Kidney capillary endothelial cell (primary cell): Measurements from ENCODE around the gene SCPEP1.
"Not testable (repeated sequence)": the region's sequence is repeated elsewhere in the genome, so short reads cannot be mapped to it uniquely, and the experiment has no call there.

Source experiments
- DNase-seq: peaks from one replicate; pipeline ENCODE4 v3.0.0-alpha.2; 2018; ENCODE audit warnings: low spot score

SCPEP1 gene

GRCh38 chr17:56965681-56966080 is 12.2 kb upstream of the SCPEP1 start:
- not testable (repeated sequence) for DNase-seq

GRCh38 chr17:56966338-56966737 is 11.6 kb upstream of the SCPEP1 start:
- no peak for DNase-seq

- no peak for DNase-seq
These were observed 7.0 kb upstream of the SCPEP1 start for GRCh38 chr17:56970974-56971373.

DNA sequence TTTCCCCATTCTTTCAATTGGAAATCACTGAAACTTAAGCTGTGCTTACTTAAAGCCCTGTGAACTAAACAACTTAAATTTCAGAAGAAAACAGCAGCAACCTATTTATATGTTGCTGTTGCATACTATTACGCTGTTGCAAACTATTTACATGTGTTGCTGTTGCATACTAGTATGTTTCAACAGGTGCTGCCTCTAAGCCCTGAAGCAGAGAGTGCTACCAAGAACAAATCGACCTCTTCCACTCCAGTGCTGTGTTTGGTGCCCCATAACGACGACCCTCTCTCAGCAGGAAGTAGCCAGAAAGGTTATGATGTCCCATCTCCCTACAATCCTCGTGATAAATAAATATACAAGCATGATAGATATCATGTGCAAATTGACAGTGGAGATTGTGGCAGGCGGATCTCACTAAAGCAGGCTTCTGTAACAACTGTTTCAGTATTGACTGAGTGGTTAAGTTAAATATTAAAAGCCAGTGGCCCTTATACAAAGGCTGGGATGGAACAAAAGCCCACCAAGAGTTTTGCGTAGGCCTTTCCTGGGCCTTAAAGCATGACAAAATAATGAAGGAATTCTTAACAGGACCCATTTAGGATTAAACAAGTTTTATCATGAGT is 5.7 kb upstream of the SCPEP1 start:
- DNase-seq, result no peak

DNA sequence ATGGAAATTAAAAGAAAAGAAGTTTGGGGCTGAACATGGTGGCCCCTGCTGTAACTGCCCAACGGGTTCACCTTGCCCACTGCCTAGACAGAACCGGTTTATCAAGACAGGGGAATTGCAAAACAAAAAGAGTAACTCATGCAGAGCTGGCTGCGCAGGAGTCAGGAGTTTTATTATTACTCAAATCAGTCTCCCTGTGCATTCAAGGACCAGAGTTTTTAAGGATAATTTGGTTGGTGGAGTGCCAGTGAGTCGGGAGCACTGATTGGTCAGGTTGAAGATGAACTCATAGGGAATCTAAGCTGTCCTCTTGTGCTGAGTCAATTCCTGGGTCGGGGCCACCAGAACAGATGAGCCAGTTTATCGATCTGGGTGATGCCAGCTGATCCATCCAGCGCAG is 4.4 kb upstream of the SCPEP1 start:
- DNase-seq, result no peak

- no peak for DNase-seq
These were observed 3.9 kb upstream of the SCPEP1 start for GRCh38 chr17:56974055-56974454.

DNA sequence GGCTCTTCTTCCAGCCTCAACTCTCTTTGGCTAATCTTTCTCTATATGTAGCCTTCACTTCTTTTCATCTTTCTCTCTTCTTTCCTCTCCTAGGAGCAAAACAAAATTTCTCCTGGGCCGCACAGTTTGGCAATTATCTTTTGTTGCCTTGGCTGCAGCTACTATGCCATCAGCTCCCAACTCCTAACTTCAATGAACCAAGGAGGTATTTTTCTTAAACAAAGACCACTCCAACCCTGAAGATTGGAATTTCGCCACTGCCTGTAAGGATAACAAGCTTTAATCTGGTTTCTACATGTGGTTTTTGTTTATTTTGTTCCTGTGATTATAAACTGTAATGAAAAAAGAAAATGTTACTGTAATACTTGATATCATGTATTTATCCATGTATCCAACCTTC is 2.3 kb upstream of the SCPEP1 start:
- no peak for DNase-seq

DNA sequence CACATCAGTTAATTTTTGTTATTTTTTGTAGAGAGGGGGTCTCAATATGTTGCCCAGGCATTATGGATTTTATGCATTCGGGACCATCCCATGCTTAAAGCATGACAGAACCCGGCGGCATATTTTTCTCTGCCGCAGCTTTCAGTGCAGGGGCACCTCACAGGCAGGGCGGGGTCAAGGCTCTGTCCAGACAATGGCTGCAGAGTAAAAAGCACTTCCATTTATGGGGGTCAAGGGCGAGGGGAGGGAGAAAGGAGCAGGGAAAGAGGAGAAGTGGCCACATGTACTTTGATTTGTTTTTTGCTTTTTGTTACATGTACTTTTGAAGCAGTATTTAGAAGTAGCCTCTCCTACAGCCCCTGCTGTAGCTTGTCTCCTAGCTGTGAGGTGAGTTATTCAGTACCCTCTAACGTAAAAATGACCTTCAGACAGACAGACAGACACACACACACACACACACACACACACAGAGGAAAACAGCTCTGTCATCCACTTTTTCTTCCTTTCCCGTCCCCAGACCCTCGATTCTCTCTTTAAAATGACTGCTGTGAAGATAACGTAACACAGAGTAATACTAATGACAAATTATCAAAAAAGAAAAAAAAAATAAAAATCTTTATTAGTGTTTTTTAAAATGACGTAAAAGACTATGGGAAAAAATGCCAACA is 856 bp upstream of the SCPEP1 start:
- no peak for DNase-seq

GRCh38 chr17:56978441-56979090 is 635 bp downstream of the SCPEP1 start:
- no peak for DNase-seq

DNA sequence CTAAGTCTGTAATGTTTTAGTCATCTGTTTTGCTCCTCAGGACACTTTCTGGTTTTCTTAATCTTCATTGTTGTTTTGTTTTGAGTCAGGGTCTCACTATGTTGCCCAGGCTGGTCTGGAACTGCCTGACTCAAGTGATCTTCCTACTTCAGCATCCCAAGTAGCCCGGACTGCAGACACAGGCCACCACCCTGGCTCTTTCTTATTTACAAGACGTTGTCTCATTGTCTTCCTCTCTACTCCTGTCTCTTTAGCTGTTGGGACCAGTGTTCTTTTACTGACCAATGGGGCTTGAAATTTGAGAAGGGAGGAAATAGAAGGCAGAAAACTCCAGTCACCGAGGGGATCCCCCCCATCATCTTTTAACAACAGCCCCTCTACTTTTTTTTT is 1.2 kb downstream of the SCPEP1 start:
- no peak for DNase-seq

DNA sequence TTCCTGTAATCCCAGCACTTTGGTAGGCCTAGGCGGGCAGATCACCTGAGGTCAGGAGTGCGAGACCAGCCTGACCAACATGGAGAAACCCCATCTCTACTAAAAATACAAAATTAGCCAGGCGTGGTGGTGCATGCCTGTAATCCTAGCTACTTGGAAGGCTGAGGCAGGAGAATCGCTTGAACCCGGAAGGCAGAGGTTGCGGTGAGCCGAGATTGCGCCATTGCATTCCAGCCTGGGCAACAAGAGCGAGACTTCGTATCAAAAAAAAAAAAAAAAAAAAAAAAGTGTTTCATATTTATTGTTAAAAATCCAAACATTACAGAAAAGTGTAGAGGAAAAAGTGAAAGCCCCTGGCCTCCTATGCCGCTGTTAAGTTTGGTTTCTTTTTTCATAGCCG is 2.6 kb downstream of the SCPEP1 start:
- not testable (repeated sequence) for DNase-seq

GRCh38 chr17:56982312-56982711 is 4.4 kb downstream of the SCPEP1 start:
- DNase-seq, result no peak

GRCh38 chr17:56983366-56983765 is 5.4 kb downstream of the SCPEP1 start:
- DNase-seq, result no peak

- no peak for DNase-seq
These were observed 7.6 kb downstream of the SCPEP1 start for GRCh38 chr17:56985371-56986162.

- DNase-seq, result no peak
These were observed 9.4 kb downstream of the SCPEP1 start for GRCh38 chr17:56987283-56987834.

- no peak for DNase-seq
These were observed 11.1 kb downstream of the SCPEP1 start for GRCh38 chr17:56988901-56989572.

DNA sequence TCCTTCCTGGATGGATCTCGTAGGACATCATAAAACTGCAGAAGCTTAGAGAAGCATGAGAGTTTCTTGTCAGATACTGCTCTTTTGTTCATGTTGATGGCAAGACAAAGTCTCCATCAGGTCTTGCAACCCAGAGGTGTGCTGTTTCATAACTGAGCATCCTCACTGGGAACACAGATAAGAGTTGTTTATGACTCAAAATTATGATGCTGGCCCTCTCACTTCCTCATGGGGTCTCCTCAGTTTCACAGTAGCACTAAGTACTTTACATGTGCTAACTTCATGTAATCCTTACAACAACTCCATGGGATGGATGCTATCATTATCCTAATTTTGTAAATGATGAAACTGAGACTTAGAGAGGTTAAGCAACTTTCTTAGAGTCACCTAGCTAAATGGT is 14.4 kb downstream of the SCPEP1 start:
- no peak for DNase-seq

- DNase-seq, result no peak
These were observed 16.3 kb downstream of the SCPEP1 start for GRCh38 chr17:56994009-56994792.

- DNase-seq, result no peak
These were observed 17.8 kb downstream of the SCPEP1 start for GRCh38 chr17:56995766-56996165.

DNA sequence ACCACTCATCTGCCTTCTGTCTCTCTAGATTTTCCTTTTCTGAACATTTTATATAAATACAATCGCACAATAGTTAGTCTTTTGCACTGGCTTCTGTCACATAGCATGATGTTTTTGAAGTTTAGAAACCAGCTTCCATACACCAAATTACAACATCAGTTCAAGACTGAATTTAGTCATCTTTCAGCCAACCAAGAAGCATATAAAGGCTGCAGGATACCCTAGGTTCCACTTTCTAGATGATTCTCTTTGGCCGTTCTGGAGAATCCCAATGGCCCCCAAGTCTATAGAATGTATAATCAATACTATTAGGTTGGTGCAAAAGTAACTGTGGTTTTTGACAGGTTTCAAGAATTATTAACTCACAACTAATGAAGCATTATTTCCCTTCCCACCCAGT is 19.4 kb downstream of the SCPEP1 start:
- no peak for DNase-seq

DNA sequence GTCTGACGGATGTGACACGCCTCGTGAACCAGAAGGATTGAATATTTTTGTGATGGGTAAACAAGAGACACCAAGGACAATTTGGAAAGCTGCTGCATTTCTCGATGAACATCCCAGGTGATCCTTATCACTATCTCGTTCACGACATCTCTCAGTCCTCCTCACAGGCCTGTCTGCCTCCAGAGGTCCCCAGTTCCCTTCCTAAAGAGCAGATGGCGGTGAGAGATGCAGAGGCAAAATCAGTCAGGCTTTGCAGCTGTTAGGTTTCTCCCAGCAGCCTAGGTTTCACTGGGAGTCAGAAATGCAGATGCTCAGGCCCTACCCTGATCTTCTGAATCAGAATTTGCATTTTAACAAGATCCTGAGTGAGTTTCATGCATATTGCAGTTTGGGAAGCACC is 23.6 kb downstream of the SCPEP1 start:
- DNase-seq, result no peak
